ENCODE measurements around the gene OGDHL.

- TF ChIP-seq CTCF (IDR thresholded peaks at IDR 0.05) (no peak), POLR2A (IDR thresholded peaks at IDR 0.05) (no peak)
These were observed 29.0 kb upstream of the OGDHL start for GRCh38 chr10:49791100-49791499.

All from stomach (tissue), 4 donors.